PFSK-1 (cell line): Measurements from ENCODE around the gene GSK3B.

Experiments used
- POLR2AphosphoS5 ChIP-seq: IDR thresholded peaks from 2 replicates; pipeline ENCODE4 v1.6.1; 2012; ENCODE audit warnings: low read depth, mild to moderate bottlenecking, control low read depth, low read length, moderate library complexity
- SIN3A ChIP-seq: IDR thresholded peaks from 2 replicates; pipeline ENCODE4 v1.6.1; 2012; ENCODE audit warnings: mild to moderate bottlenecking, low read length, moderate library complexity, borderline replicate concordance; ENCODE audit not compliant: insufficient read depth
- TAF1 ChIP-seq: IDR thresholded peaks from 2 replicates; pipeline ENCODE4 v1.6.1; 2012; ENCODE audit warnings: low read length, control low read depth, borderline replicate concordance; ENCODE audit not compliant: insufficient read depth
- TF ChIP-seq, protein P1 (sequence below), 2 experiments: IDR thresholded peaks; 2 replicates each; pipeline versions ENCODE4 v1.6.1 to v1.8.0; 2011 to 2012; ENCODE audit warnings: low read depth in 2 of 2, low read length in 2 of 2, control low read depth in 1 of 2, inconsistent platforms in 1 of 2, mild to moderate bottlenecking in 1 of 2, moderate library complexity in 1 of 2; ENCODE audit not compliant: insufficient read depth in 1 of 2

DNA sequence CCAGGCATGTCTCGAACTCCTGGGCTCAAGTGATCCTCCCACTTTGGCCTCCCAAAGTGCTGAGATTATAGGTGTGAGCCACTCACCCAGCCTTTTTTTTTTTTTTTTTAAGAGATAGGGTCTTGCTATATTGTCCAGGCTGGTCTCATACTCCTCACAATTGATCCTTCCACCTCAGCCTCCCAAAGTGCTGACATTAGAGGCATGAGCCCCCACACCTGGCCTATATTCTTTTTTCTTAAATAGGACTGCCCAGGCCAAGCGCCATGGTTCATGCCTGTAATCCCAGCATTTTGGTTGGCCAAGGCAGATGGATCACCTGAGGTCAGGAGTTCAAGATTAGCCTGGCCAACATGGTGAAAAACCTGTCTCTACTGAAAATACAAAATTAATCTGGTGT lies 299.8 kb downstream of the GSK3B start:
- TF ChIP-seq POLR2AphosphoS5, result no peak
- TF ChIP-seq TAF1, result no peak
- TF ChIP-seq, protein P1, sequence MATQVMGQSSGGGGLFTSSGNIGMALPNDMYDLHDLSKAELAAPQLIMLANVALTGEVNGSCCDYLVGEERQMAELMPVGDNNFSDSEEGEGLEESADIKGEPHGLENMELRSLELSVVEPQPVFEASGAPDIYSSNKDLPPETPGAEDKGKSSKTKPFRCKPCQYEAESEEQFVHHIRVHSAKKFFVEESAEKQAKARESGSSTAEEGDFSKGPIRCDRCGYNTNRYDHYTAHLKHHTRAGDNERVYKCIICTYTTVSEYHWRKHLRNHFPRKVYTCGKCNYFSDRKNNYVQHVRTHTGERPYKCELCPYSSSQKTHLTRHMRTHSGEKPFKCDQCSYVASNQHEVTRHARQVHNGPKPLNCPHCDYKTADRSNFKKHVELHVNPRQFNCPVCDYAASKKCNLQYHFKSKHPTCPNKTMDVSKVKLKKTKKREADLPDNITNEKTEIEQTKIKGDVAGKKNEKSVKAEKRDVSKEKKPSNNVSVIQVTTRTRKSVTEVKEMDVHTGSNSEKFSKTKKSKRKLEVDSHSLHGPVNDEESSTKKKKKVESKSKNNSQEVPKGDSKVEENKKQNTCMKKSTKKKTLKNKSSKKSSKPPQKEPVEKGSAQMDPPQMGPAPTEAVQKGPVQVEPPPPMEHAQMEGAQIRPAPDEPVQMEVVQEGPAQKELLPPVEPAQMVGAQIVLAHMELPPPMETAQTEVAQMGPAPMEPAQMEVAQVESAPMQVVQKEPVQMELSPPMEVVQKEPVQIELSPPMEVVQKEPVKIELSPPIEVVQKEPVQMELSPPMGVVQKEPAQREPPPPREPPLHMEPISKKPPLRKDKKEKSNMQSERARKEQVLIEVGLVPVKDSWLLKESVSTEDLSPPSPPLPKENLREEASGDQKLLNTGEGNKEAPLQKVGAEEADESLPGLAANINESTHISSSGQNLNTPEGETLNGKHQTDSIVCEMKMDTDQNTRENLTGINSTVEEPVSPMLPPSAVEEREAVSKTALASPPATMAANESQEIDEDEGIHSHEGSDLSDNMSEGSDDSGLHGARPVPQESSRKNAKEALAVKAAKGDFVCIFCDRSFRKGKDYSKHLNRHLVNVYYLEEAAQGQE (IDR thresholded peaks at IDR 0.05; ENCODE audit: insufficient read depth in 1 of 2, low read depth in 2 of 2, low read length in 2 of 2), result no peak
- TF ChIP-seq SIN3A, result no peak
